ENCODE data around the gene SEC16B.

Gene SEC16B

DNA sequence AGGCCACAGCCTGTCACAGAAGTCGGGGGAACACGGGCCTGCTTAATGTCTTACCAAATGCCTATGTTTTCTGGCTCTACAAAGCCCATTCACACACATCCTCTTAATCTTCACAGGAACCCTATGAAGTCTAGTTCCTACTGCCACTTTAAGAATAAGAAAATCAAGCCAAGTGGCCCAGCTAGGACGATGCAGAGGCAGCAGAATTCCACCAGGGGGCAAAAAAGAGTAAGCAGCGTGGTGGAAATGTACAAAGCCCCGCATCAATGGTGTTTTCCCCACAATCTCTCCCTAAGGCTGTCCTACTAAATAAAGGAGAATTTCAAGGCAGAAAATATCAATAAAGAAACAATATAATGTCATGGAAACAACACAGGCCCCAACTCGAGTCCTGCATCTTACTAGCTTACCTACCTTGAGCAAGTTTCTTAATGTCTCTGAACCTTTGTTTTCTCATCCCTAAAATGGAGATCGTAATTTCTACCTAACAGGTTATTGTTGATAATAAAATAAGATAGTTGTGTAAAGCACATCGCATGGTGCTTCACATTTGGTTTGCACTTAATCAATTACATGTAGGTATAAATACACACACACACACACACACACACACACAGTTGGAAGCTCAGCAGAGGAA, 21.4 kb downstream of the SEC16B start:
- no peak overlapping the region for H3K27ac ChIP-seq (ENCODE audit: low read depth, low read length, poor library complexity, severe bottlenecking)
- H3K4me2 ChIP-seq (ENCODE audit: low read length), result no peak overlapping the region
- H3K9ac ChIP-seq (ENCODE audit: low read length), result no peak overlapping the region
- TF ChIP-seq, protein P1, sequence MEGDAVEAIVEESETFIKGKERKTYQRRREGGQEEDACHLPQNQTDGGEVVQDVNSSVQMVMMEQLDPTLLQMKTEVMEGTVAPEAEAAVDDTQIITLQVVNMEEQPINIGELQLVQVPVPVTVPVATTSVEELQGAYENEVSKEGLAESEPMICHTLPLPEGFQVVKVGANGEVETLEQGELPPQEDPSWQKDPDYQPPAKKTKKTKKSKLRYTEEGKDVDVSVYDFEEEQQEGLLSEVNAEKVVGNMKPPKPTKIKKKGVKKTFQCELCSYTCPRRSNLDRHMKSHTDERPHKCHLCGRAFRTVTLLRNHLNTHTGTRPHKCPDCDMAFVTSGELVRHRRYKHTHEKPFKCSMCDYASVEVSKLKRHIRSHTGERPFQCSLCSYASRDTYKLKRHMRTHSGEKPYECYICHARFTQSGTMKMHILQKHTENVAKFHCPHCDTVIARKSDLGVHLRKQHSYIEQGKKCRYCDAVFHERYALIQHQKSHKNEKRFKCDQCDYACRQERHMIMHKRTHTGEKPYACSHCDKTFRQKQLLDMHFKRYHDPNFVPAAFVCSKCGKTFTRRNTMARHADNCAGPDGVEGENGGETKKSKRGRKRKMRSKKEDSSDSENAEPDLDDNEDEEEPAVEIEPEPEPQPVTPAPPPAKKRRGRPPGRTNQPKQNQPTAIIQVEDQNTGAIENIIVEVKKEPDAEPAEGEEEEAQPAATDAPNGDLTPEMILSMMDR (IDR thresholded peaks at IDR 0.05; ENCODE audit: low read length), result peak; percentile 86
- no peak for TF ChIP-seq EZH2 (IDR thresholded peaks at IDR 0.05; ENCODE audit: borderline replicate concordance, low read length)
- H2AFZ ChIP-seq (ENCODE audit: low read length), result no peak overlapping the region
- H3K79me2 ChIP-seq (ENCODE audit: insufficient read depth, low read length), result no peaks in the 10 kb centered on the region
- no peaks in the 10 kb centered on the region for H3K36me3 ChIP-seq (ENCODE audit: insufficient read depth, low read length)
- no peaks in the 10 kb centered on the region for H3K27me3 ChIP-seq (ENCODE audit: insufficient read depth, low read length)
- H3K9me3 ChIP-seq (ENCODE audit: low read length), result no peaks in the 10 kb centered on the region
- H3F3A ChIP-seq (ENCODE audit: insufficient read depth, low read length), result no peaks in the 10 kb centered on the region
- no peak overlapping the region for H3K4me3 ChIP-seq (ENCODE audit: low read depth, low read length, poor library complexity, severe bottlenecking)
- no peaks in the 10 kb centered on the region for H4K20me1 ChIP-seq (ENCODE audit: insufficient read depth, low read length)
- H3K4me1 ChIP-seq (ENCODE audit: insufficient read depth, low read length, severe bottlenecking), result no peaks in the 10 kb centered on the region
- H3K9me2 ChIP-seq (ENCODE audit: low read depth, low read length), result no peaks in the 10 kb centered on the region

DNA sequence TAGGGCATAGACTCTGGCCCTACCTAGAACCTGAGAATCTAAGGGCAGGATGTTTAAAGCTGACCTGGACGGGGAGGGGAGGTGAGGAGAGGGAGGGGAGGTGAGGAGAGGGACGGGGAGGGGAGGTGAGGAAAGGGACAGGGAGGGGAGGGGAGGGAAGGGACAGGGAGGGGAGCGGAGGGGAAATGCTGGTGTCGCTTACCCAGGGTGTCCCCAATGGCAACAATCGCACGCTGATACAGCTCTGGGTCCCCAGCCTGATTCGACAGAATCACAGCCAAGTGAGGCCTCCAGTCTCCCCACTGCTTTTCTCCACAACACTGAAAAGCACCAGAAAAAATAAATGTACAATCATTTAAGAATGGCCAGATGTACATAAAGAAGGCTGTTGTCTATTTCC, 22.2 kb downstream of the SEC16B start:
- Histone ChIP-seq H3K4me1 (ENCODE audit: insufficient read depth, low read length, severe bottlenecking) (no peaks in the 10 kb centered on the region), H4K20me1 (ENCODE audit: insufficient read depth, low read length) (no peaks in the 10 kb centered on the region), H3K79me2 (ENCODE audit: insufficient read depth, low read length) (no peaks in the 10 kb centered on the region), H3K4me3 (ENCODE audit: low read depth, low read length, poor library complexity, severe bottlenecking) (no peak overlapping the region), H3K9me3 (ENCODE audit: low read length) (no peaks in the 10 kb centered on the region), H3K4me2 (ENCODE audit: low read length) (no peak overlapping the region), H3K27me3 (ENCODE audit: insufficient read depth, low read length) (no peaks in the 10 kb centered on the region), H3K9ac (ENCODE audit: low read length) (no peak overlapping the region), H3K9me2 (ENCODE audit: low read depth, low read length) (no peaks in the 10 kb centered on the region), H2AFZ (ENCODE audit: low read length) (no peak overlapping the region), H3F3A (ENCODE audit: insufficient read depth, low read length) (no peaks in the 10 kb centered on the region), H3K36me3 (ENCODE audit: insufficient read depth, low read length) (no peaks in the 10 kb centered on the region), H3K27ac (ENCODE audit: low read depth, low read length, poor library complexity, severe bottlenecking) (no peak overlapping the region)
- TF ChIP-seq, protein P1 (IDR thresholded peaks at IDR 0.05; ENCODE audit: low read length), result no peak
- TF ChIP-seq EZH2 (IDR thresholded peaks at IDR 0.05; ENCODE audit: borderline replicate concordance, low read length), result no peak

- H3K4me2 ChIP-seq (ENCODE audit: low read length), result no peak overlapping the region
- TF ChIP-seq, protein P1 (IDR thresholded peaks at IDR 0.05; ENCODE audit: low read length), result peak; percentile 77
- no peak for TF ChIP-seq EZH2 (IDR thresholded peaks at IDR 0.05; ENCODE audit: borderline replicate concordance, low read length)
- no peaks in the 10 kb centered on the region for H3K27me3 ChIP-seq (ENCODE audit: insufficient read depth, low read length)
- H3K9me3 ChIP-seq (ENCODE audit: low read length), result no peaks in the 10 kb centered on the region
- no peak overlapping the region for H3K4me3 ChIP-seq (ENCODE audit: low read depth, low read length, poor library complexity, severe bottlenecking)
- H3K9me2 ChIP-seq (ENCODE audit: low read depth, low read length), result no peaks in the 10 kb centered on the region
- no peak overlapping the region for H3K9ac ChIP-seq (ENCODE audit: low read length)
- no peaks in the 10 kb centered on the region for H3F3A ChIP-seq (ENCODE audit: insufficient read depth, low read length)
- H3K79me2 ChIP-seq (ENCODE audit: insufficient read depth, low read length), result no peaks in the 10 kb centered on the region
- no peaks in the 10 kb centered on the region for H3K4me1 ChIP-seq (ENCODE audit: insufficient read depth, low read length, severe bottlenecking)
- no peak overlapping the region for H3K27ac ChIP-seq (ENCODE audit: low read depth, low read length, poor library complexity, severe bottlenecking)
- no peaks in the 10 kb centered on the region for H3K36me3 ChIP-seq (ENCODE audit: insufficient read depth, low read length)
- no peak overlapping the region for H2AFZ ChIP-seq (ENCODE audit: low read length)
- no peaks in the 10 kb centered on the region for H4K20me1 ChIP-seq (ENCODE audit: insufficient read depth, low read length)
Observed at GRCh38 chr1:177945943-177946650, 23.8 kb downstream of the SEC16B start.

All from OCI-LY1 (cell line).